Calu3 (cell line): ENCODE results near the gene CRYGN. TPM values are rescaled to one million over a fixed set of nuclear protein-coding genes. Genes with fewer than 3 reads are reported as not detected.

Experiments
- BruUV-seq: library from RNA; stranded (reverse); fragments of 400-500 nt; replicated peaks from 2 replicates; lab custom pipeline; 2021; lab: Mats Ljungman, UMichigan
- CTCF ChIA-PET: fragments of 300-600 bp; sonication (Branson Sonifier 250); formaldehyde crosslinking; loops from one replicate; lab custom pipeline; 2022; ENCODE audit warnings: antibody characterized with exemption; lab: Charles Lee
- DNase-seq: peaks from one replicate; pipeline ENCODE4 v3.0.0; 2022
- H3K27ac Mint-ChIP-seq: one replicate; pipeline ENCODE4 v1.8.0; 2022; ENCODE audit warnings: mixed read lengths; ENCODE audit not compliant: unreplicated experiment
- H3K27me3 Mint-ChIP-seq: one replicate; pipeline ENCODE4 v1.8.0; 2022; ENCODE audit warnings: mixed read lengths; ENCODE audit not compliant: unreplicated experiment
- H3K36me3 Mint-ChIP-seq: one replicate; pipeline ENCODE4 v1.8.0; 2022; ENCODE audit warnings: mild to moderate bottlenecking, moderate library complexity, mixed read lengths; ENCODE audit not compliant: insufficient read depth, unreplicated experiment
- H3K4me1 Mint-ChIP-seq: one replicate; pipeline ENCODE4 v1.8.0; 2022; ENCODE audit warnings: mild to moderate bottlenecking, low read depth, mixed read lengths; ENCODE audit not compliant: unreplicated experiment
- H3K4me3 Mint-ChIP-seq: one replicate; pipeline ENCODE4 v1.8.0; 2022; ENCODE audit warnings: mild to moderate bottlenecking, low read depth, moderate library complexity, mixed read lengths; ENCODE audit not compliant: unreplicated experiment
- H3K9me3 Mint-ChIP-seq: one replicate; pipeline ENCODE4 v1.8.0; 2022; ENCODE audit warnings: low read depth, mixed read lengths; ENCODE audit not compliant: unreplicated experiment
- CTCF ChIP-seq: fragments of 200-600 bp; IDR thresholded peaks from one replicate; pipeline ENCODE4 v1.8.0; 2022; ENCODE audit warnings: antibody characterized with exemption; ENCODE audit not compliant: unreplicated experiment
- intact Hi-C: fragments of 100-400 bp; cut with micrococcal nuclease; formaldehyde crosslinking; loops from one replicate; pipeline ENCODE4 v1.10.0; 2022; ENCODE audit not compliant: unreplicated experiment
- total RNA-seq: library from RNA; stranded (reverse); gene quantifications from 2 replicates; pipeline ENCODE4 v1.2.3, GENCODE V29; 2022

CRYGN gene
- total RNA-seq, 1 experiment from 2014 or later: not detected

GRCh38 chr7:151481650-151482505 is 41.9 kb upstream of the CRYGN start:
- no peaks in the 10 kb centered on the region for H3K9me3 Mint-ChIP-seq
- no peak overlapping the region for H3K4me3 Mint-ChIP-seq
- intact Hi-C loops: no loop called here
- no peak overlapping the region for H3K27ac Mint-ChIP-seq
- TF ChIP-seq CTCF: no peak
- no peak for DNase-seq
- no TSS peak for BruUV-seq
- H3K27me3 Mint-ChIP-seq: no peaks in the 10 kb centered on the region
- peaks cover 41% of the 10 kb centered on the region for H3K36me3 Mint-ChIP-seq
- H3K4me1 Mint-ChIP-seq: peaks cover 54% of the 10 kb centered on the region
- CTCF ChIA-PET: no interaction called here

- Mint-ChIP-seq H3K9me3 (no peaks in the 10 kb centered on the region), H3K36me3 (peaks cover 22% of the 10 kb centered on the region), H3K27ac (no peak overlapping the region), H3K4me1 (peaks cover 19% of the 10 kb centered on the region), H3K27me3 (no peaks in the 10 kb centered on the region), H3K4me3 (no peak overlapping the region)
- intact Hi-C loops: no loop called here
- DNase-seq: no peak
- TF ChIP-seq CTCF: no peak
- no TSS peak for BruUV-seq
- CTCF ChIA-PET: no interaction called here
These were observed 37.9 kb upstream of the CRYGN start for GRCh38 chr7:151477867-151478266.

GRCh38 chr7:151472644-151473380 is 32.9 kb upstream of the CRYGN start:
- intact Hi-C loops: no loop called here
- DNase-seq: no peak
- H3K36me3 Mint-ChIP-seq: peaks cover 39% of the 10 kb centered on the region
- TF ChIP-seq CTCF: no peak
- H3K4me1 Mint-ChIP-seq: peaks cover 19% of the 10 kb centered on the region
- no peak overlapping the region for H3K4me3 Mint-ChIP-seq
- CTCF ChIA-PET: no interaction called here
- H3K9me3 Mint-ChIP-seq: no peaks in the 10 kb centered on the region
- BruUV-seq: no TSS peak
- no peaks in the 10 kb centered on the region for H3K27me3 Mint-ChIP-seq
- H3K27ac Mint-ChIP-seq: no peak overlapping the region

- H3K27me3 Mint-ChIP-seq: no peaks in the 10 kb centered on the region
- no peak for DNase-seq
- H3K9me3 Mint-ChIP-seq: no peaks in the 10 kb centered on the region
- no peak for TF ChIP-seq CTCF
- H3K36me3 Mint-ChIP-seq: peaks cover 52% of the 10 kb centered on the region
- intact Hi-C loops: no loop called here
- CTCF ChIA-PET: no interaction called here
- peaks cover 19% of the 10 kb centered on the region for H3K4me1 Mint-ChIP-seq
- no TSS peak for BruUV-seq
- H3K4me3 Mint-ChIP-seq: no peak overlapping the region
- H3K27ac Mint-ChIP-seq: no peak overlapping the region
These were observed 30.8 kb upstream of the CRYGN start for GRCh38 chr7:151470711-151471110.
